Activated CD4-positive, alpha-beta T cell treated with anti-CD3 and anti-CD28 coated beads, Interleukin-2, amount 50 U/mL, for 16 hours (primary cell): ENCODE results near the gene PTBP1.

Experiments
- DNase-seq: peaks from one replicate; pipeline ENCODE4 v3.0.0-alpha.2; 2020

PTBP1 gene

DNA sequence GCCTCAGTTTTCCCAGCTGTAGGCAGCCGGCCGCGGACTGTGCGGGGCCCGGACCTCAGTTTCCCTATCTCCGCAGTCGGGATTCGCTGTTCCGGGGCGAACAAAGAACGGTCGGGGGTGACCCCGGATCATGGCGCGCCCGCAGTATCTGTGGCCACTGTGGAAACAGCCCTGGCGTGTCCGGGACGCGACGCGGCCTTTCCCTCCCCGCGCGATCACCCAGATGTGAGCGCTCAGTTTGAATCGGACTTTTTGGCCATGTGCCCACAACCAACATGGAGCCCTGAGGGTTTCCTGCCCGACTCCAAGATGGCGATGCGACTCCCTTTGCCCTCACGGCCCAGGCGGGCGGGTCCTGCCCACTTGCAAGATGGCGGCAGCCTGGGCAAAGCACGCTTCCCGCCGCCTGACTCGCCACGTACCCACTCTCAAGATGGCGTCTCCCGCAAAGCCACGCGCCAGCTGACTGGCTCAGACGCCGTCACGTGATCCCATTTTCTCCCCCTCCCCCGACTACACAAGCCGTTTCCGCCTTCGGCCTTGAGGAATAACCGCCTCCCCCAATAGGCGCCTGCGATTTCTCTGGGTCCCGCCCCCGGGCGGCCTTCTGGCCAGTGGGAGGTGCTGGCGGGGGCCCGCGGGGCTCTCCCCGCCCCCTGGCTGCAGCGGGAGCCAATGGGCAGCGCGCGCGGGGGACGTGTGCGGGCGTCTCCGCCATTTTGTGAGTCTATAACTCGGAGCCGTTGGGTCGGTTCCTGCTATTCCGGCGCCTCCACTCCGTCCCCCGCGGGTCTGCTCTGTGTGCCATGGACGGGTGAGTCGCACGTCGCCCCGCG, at the start of gene PTBP1:
PTBP1 (plus strand) TSS at position 761 of the 836 bp plus-strand sequence; CDS start at position 807, 46 bp downstream.
- DNase-seq: peak; percentile 100

DNA sequence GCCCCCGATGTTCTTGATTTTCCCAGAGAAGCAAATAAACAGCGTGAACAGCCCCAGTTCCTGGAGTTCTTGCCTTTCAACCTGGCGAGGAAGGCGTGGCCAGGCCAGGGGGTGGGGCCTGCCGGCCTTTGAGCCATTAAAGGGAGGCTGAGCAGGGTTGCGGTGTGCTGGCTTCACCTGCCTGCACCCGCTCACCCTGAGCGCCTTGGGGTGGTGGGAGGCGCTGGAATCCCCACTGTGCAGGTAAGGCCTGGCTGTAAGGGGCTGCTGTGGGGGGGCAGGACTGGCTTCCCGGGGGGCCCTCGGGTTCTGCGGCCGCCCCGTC, 49.0 kb upstream of the PTBP1 start:
- no peak for DNase-seq

DNA sequence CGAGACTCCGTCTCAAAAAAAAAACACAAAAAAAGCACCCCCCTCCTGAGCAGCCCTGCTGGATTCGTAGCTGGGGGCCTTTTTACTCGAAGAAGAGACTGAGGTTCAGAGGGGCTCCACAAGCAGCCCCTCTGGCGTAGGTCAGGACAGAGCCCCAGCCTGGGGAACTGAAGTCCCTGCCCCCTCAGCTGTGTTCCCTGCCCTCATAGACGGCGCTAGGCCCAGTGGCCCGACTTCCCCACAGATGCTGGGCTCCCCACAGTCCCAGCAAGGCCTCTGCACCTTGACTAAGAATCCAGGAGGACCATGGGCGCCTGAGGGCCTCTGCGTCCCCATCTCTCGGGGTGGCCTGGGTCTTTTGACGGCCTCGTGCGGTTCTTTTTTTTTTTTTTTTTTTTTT, 47.4 kb upstream of the PTBP1 start:
- no peak for DNase-seq

DNA sequence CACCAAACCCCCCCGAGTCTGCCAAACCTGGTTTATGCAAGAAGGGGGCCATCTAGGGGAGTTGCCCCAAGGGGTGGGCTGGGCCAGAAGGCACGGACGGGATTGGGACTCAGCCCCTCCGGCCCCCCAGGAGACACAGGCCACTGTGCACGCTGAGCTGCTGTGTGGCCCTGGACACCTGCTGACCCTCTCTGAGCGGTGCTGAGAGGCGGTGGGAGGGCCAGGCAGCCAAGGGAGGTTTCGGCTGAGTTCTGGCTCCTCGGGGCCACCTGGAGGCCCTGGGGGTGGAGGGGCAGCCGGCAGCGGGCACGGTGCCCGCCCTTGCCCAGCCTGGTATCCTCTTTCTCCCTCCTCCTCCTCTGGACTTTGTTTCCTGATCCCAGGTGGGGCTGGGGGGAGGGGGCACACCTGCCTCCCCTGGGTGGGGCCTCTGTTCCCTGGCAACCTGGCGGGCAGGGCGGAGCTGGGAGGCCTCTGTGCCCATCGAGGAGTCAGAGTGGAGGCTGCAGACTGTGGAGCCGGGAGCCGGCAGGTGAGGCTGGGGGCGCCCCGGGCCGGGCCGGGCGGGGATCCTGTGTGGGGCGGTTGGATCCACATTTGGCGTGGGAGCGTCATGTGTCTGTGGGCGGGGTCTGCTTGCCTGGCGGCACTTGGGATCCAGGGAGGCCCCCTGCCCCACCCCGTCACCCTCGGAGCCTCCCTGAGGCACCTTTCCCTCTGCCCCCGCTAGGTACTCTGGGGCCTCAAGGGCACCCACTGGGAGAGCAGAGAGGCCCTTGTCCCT, 46.4 kb upstream of the PTBP1 start, which contains the start of gene MISP:
MISP (plus strand) TSS at position 473 of the 784 bp plus-strand sequence. CDS start 5,835 bp downstream, outside the sequence.
- no peak for DNase-seq

DNA sequence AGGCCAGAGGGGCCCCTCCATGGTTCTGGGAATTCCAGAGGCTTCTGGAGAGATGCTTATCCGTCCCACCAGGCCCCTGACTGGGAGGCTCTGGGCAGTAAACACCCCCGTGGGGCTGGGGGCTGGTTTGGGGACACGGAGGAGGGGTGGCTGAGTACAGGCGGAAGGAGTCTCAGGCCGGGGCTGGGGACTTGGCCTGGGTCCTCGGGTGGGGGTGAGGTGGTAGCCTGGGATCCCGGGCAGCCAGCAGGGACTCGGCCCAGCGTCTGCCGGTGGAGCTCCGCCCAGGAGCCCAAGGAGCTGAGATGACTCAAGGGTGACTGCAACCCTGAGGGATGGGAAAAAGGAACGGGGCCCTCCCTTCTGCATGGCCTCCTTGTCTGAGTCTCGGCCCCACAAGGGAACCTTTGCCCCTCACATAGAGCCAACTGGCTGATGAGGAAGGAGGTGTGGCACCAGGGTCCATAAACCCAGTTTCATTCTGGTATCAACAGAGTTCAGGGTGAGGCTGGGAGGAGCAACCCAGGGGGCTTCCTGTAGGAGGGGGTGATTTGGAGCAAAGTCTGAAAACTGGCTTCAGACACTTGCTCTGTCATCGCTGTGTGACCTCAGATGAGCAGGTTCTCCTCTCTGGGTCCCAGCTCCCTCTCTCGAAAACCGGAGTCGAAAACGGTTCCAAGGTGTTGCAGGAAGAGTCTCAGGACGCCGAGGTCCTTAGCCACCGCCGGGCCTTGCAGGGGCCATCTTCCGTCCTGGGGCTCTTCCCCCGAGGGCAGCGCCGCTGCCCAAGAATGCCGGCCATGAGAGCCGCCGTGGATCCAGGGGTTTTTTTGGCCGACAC, 45.5 kb upstream of the PTBP1 start:
- no peak for DNase-seq

DNA sequence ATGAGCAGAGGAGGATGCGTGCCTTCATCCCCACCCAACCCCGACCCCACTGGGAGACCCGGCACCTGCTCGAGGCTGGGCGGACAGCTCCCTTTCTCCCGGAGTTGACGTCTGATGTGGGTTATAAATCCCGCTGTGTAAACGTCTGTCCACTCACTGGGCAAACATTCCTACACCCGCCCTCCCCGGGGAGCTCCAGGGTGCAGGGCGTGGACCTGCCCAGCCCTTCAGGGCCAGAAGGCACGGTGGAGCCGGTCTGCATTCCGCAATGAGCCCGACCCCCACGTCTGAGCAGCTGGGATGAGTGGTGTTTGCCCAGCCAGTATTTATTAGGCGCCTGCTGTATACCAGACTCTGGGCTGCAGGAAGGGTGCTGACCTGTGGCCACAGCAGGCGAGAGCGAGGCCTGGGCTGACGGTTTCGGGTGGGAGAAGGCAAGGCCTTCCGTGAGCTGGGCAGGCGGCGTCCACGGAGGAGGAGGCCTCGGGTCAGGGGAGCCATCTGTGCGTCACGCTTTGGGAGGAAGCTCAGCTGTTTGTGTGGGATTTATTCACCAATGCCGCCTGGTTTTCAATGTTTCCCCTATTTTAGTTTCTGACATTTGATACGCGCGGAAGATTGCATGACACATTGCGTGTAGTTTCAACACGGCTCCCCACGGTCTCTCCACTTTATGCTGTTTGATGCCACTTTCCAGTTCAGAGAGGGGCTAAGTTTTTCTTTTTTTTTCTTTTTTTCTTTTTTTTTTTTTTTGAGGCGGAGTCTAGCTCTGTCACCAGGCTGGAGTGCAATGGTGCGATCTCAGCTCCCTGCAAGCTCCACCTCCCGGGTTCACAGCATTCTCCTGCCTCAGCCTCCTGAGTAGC, 44.4 kb upstream of the PTBP1 start:
- no peak for DNase-seq

DNA sequence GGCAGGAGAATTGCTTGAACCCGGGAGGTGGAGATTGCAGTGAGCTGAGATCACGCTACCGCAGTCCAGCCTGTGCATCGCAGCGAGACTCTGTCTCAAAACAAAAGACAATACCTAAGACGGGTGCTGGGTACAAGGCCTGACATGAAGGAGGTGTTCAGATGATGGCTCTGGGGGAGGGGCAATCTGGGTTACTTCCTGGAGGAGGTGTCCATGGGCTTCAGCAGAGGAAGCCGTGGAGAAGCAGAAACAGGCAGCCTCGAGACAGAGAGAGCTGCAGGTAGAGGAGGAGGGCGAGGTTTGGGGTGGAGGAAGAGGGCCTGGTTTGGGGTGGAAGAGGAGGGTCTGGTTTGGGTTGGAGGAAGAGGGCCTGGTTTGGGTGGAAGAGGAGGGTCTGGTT, 42.7 kb upstream of the PTBP1 start:
- no peak for DNase-seq

DNA sequence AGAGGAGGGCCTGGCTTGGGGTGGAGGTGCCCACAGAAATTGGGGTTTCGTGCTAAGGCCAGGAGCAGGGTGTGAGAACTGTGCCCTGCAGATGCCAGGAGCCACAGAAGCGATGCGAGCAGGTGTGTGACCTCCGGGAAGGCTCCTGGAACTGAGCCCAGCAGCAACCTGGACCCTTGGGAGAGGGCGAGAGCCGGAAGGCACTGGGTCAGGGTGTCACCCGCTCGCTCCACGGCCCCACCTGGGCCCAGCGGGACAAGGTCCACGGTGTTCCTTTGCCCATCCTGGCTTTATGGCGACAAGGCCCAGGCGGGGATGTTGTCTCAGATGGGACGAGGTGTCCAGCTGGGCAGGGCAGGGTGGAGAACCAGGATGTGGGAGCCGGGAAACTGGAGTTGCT, 42.2 kb upstream of the PTBP1 start:
- DNase-seq: no peak

DNA sequence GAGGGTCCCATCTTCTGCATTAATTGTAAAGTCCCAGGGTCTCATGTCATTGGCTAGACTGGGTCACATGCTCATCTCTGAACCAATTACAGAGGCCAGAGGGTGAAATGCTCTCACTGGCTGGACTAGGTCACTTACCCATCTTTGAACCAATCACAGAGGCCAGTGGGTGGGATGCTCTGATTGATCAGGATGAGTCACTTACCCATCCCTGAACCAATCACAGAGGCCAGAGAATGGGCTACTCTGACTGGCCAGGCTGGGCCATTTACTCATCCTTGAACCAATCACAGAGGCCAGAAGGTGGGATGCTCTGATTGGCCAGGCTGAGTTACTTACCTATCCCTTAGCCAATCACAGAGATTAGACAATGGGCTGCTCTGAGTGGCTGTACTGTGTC, 41.0 kb upstream of the PTBP1 start:
- DNase-seq: peak; percentile 28

DNA sequence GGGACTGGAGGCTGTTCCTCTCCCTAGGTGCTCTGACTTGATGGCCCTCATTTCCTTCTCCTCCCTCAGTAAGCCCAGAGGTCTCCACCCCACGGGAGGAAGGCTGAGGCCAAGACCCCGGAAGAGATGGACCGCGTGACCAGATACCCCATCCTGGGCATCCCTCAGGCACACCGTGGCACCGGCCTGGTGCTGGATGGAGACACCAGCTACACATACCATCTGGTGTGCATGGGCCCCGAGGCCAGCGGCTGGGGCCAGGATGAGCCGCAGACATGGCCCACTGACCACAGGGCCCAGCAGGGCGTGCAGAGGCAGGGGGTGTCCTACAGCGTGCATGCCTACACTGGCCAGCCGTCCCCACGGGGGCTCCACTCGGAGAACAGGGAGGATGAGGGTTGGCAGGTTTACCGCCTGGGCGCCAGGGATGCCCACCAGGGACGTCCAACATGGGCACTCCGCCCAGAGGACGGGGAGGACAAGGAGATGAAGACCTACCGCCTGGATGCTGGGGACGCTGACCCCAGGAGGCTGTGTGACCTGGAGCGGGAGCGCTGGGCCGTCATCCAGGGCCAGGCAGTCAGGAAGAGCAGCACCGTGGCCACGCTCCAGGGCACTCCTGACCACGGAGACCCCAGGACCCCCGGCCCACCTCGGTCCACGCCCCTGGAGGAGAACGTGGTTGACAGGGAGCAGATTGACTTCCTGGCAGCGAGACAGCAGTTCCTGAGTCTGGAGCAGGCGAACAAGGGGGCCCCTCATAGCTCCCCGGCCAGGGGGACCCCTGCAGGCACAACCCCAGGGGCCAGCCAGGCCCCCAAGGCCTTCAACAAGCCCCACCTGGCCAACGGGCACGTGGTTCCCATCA, 40.2 kb upstream of the PTBP1 start:
- DNase-seq: no peak

DNA sequence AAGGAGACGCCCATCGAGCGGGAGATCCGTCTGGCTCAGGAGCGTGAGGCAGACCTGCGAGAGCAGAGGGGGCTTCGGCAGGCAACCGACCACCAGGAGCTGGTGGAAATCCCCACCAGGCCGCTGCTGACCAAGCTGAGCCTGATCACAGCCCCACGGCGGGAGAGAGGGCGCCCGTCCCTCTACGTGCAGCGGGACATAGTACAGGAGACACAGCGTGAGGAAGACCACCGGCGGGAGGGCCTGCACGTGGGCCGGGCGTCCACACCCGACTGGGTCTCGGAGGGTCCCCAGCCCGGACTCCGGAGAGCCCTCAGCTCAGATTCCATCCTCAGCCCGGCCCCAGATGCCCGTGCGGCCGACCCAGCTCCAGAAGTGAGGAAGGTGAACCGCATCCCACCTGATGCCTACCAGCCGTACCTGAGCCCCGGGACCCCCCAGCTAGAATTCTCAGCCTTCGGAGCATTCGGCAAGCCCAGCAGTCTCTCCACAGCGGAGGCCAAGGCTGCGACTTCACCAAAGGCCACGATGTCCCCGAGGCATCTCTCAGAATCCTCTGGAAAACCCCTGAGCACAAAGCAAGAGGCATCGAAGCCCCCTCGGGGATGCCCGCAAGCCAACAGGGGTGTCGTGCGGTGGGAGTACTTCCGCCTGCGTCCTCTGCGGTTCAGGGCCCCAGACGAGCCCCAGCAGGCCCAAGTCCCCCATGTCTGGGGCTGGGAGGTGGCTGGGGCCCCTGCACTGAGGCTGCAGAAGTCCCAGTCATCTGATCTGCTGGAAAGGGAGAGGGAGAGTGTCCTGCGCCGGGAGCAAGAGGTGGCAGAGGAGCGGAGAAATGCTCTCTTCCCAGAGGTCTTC, 39.2 kb upstream of the PTBP1 start:
- no peak for DNase-seq

DNA sequence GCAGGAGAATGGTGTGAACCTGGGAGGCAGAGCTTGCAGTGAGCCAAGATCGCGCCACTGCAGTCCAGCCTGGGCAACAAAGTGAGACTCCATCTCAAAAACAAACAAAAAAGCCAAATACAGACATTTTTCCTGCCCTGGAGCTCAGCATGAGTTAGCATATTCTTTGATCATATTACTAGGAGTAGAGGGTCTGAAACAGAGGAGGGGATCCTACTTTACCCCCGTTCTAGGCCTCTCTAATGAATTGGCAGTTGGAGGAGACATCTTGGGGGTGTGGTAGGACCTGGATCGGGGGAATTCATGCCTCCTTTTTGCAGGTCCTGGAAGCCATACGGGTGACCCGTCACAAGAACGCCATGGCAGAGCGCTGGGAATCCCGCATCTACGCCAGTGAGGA, 34.1 kb upstream of the PTBP1 start:
- no peak for DNase-seq

DNA sequence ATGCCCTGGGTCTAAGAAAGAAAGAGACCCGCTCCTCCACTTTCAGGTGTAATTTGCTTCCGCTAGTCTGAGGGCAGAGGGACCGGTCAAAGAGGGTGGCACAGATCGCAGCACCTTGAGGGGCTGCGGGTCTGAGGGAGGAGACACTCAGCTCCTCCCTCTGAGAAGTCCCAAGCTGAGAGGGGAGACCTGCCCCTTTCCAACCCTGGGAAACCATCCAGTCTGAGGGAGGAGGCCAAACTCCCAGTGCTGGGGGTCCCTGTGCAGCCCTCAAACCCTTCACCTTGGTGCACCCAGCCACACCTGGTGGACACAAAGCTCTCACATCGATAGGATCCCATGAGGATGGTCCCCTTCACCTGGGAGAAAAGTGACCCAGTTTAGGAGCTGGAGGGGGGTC, 33.4 kb upstream of the PTBP1 start:
- no peak for DNase-seq

DNA sequence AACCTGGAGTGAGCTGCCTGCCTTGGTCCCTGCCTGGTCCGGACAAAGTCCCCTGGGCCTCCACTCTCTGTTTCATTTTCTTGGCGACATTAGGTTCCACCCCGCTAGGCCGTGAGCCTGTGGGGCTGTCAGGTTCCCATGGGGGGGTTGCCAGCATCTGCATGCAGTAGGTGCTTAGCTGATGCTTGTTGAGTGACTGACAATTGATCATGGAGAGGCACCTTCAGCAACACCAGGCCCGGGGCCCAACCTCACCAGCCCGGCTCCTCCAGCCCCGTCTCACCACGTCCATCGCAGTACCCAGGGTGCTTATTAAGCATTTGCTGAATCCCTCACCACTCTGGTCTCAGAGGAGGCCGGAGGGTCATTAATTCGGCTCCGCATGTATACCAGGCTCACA, 33.0 kb upstream of the PTBP1 start:
- DNase-seq: no peak

DNA sequence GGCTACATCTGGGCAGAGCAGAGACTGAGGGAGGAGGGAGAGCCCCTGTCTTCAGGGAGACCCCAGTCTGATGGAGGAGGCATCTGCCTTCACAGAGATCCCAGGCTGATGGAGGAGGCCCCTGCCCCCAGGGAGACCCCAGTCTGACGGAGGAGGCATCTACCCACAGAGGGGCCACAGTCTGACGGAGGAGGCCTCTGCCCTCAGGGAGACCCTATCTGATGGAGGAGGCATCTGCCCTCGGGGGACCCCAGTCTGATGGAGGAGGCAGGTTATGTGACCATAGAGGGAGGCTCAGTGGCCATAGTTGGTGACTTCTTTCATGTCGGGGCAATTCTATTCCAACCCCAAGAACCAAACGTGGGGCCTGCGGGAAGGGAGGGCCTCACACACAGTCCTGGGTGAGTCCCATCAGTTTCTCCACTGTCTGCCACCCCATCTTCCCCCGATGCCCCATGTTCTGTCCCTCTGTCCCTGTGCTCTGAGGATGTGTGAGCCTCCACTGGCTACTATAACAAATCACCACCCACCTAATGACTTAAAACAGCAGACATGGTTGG, 32.0 kb upstream of the PTBP1 start:
- DNase-seq: no peak

DNA sequence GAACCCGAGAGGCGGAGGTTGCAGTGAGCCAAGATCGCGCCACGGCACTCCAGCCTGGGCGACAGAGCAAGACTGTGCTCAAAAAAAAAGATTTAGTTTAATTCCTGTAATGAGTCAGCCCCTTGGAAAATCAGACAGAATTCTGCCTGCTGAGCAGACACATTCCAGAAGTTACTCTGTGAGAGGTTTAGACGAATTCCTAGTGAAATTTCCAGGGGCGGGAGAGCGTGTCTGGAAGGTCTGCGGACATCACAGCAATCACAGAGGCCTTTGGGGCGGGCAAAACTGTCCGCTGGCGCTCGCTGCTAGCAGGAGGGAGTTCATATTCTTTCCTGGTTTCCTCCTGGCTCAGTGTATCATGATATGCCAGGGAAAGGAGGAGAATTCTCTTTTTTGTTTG, 28.8 kb upstream of the PTBP1 start:
- no peak for DNase-seq

DNA sequence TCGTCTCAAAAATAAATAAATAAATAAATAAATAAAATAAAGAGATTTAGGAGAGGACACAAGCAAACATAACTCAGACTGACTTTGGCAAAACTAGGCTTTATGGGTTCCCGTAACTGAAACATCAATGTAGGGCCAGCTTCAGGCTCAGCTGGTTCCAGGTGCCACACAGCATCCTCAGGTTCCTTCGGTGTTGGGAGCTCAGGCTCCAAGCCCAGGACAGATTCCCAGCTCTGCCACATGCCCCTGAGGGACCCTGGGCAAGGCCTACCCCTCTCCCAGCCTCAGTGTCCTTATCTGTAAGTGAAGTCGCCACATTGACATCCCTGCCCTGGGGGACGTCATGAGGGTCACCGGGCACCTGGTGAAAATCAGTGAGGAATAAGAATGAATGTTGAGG, 27.6 kb upstream of the PTBP1 start:
- no peak for DNase-seq

DNA sequence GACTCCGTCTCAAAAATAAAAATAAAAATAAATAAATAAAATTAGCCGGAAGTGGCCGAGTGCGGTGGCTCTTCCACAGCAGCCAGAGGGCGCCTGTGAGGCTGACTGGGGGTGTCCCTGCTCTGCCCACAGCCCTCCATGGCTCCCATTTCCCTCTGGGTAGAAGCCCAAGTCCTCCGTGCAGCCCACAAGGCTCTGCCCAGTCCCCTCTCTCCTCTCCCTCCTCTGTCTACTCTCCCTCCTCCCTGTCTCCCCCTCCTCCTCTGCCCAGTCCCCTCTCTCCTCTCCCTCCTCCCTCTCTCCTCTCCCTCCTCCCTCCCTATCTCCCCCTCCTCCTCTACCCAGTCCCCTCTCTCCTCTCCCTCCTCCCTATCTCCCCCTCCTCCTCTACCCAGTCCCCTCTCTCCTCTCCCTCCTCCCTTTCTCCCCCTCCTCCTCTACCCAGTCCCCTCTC, 25.9 kb upstream of the PTBP1 start:
- DNase-seq: peak; percentile 16

DNA sequence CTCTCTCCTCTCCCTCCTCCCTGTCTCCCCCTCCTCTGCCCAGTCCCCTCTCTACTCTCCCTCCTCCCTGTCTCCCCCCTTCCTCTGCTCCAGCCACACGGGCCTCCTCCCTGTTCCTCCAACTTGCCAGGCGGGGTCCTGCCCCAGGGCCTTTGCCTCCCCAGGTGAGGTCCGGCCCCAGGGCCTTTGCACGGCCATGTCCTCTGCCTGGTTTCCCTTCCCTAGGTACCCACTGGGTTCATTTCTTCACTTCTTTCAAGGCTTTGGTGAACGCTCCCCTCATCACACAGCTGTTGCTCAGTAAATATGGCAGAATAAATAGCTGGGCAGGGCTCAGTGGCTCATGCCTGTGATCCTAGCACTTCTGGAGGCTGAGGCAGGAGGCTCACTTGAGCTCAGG, 25.2 kb upstream of the PTBP1 start:
- DNase-seq: no peak
